22Rv1 (cell line): ENCODE results near the gene SLC6A19.

Experiments
- CTCF ChIP-seq: fragments of 450-650 bp; IDR thresholded peaks from 2 replicates; pipeline ENCODE4 v1.5.1; 2017; ENCODE audit warnings: mild to moderate bottlenecking
- ZFX ChIP-seq: fragments of 450-650 bp; IDR thresholded peaks from 2 replicates; pipeline ENCODE4 v1.6.1; 2017; ENCODE audit warnings: antibody characterized with exemption, borderline replicate concordance

- TF ChIP-seq CTCF: peak; percentile 96
- no peak for TF ChIP-seq ZFX
Measured at GRCh38 chr5:1174122-1174936, 27.1 kb upstream of the SLC6A19 start.
